Left lobe of liver (tissue), 2 donors: ENCODE data around the gene EFCAB14. TPM values are rescaled to one million over a fixed set of nuclear protein-coding genes. Genes with fewer than 3 reads are reported as not detected.
"Not testable (repeated sequence)": the region's sequence is repeated elsewhere in the genome, so short reads cannot be mapped to it uniquely, and the experiment has no call there.

ENCODE experiments used
- ATAC-seq: fragments of 200-7000 bp; cut with Tn5 transposase; one replicate; pipeline ENCODE4 v1.9.1; 2020; ENCODE audit warnings: mild to moderate bottlenecking, moderate library complexity
- DNase-seq: peaks from one replicate; pipeline ENCODE4 v3.0.0-alpha.2; 2020; ENCODE audit warnings: low spot score
- total RNA-seq: library from RNA; stranded (reverse); gene quantifications from one replicate; pipeline ENCODE4 v1.2.1, GENCODE V29; 2021
- donor health status: DM: no; HTN: no; CAD: no; lungs with moderate emphysema.
- donor health status: DM: no; HTN: yes; CAD: no.

Gene EFCAB14
- total RNA-seq, 1 donor from 2014 or later = 38.7 TPM

DNA sequence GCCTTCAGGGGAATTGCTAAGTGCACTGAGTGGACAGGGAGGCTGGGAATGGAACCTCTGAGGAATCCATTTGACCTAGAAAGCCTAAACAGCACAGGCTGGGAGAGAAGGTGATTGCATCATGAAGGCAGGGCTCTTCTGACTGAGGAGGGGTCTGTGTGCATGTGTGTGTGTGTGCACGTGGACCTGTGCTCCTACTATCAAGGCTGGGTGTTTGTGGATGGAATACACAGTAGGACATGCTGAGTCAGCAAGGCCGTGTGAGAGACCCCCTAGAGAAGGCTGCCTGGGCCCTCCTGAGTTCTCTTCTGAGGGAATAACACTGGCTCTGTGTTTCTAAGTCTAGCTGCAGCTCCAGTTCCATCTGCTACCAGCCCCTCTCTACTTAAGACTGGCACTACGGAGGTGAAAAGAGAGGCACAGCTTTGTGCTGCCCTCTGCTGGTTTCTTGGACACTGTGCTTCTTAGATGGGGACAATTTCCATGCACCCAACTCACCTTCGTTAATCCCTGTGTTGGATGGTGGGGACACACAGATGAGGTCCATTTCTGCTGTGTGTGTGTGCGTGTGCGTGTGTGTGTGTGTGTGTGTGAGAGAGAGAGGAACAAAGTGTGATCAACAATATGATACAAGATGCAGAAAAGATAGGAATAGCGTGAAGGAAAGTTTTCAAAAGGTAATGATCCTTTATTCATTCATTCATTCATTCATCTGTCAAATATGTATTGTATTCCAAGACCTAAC lies 6.2 kb upstream of the EFCAB14 start:
- peak; percentile 66 for DNase-seq
- ATAC-seq = peak; percentile 99

DNA sequence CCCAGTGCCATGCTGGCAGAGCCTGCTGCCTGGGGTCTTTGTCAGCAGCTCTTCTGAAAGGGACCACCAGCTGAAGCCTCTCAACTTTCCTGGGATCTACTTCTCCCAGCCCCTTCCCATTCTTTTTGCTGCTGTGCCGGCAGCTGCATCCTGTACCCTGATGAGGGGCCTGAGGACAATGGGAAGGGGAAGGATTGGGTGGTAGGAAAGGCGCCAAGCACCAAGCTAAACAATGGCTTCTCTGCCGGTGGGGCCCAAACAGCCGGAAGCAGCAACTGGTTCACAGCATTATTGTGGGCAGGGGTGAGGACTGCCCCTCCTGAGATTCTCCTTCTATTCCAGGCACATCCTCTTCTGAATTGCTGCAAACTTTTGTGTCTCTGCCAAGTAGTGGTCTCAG lies 5.0 kb upstream of the EFCAB14 start:
- ATAC-seq (no peak), DNase-seq (no peak)

- no peak for ATAC-seq
- no peak for DNase-seq
Observed at GRCh38 chr1:46721686-46722205, 2.8 kb upstream of the EFCAB14 start.

GRCh38 chr1:46721204-46721603 lies 2.3 kb upstream of the EFCAB14 start:
- ATAC-seq (no peak), DNase-seq (no peak)

DNA sequence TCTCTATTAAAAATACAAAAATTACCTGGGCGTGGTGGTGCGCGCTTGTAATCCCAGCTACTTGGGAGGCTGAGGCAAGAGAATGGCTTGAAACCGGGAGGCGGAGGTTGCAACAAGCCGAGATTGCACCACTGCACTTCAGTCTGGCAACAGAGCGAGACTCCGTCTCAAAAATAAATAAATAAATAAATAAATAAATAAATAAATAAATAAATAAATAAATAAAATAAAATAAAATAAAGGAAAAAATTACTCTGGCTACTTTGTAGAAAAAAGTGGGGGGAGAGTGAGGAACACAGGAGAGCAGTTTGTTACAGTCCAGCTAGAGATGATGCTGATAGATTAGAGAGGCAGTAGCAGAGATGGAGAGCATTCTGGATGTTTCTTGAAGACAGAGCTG lies 1.4 kb upstream of the EFCAB14 start:
- ATAC-seq, DNase-seq: not testable (repeated sequence)

DNA sequence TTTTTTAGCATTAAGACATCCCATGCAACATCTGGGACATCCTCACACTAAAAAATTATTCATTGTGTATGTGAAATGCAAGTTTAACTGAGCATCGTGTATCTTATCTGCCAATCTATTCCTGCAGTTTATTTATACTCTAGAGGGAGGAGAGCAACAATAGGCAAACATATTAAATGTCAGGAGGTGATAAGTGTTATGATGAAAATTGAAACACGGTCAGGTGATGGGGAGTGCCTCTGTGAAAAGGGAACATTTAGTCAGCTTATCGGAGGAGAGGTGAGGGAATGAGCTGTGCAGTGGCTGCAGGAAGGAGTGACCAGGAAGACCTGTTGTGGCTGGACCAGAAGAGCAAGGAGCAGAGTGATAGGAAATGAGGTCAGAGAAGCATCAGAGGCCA lies 775 bp upstream of the EFCAB14 start:
- DNase-seq (no peak), ATAC-seq (no peak)

DNA sequence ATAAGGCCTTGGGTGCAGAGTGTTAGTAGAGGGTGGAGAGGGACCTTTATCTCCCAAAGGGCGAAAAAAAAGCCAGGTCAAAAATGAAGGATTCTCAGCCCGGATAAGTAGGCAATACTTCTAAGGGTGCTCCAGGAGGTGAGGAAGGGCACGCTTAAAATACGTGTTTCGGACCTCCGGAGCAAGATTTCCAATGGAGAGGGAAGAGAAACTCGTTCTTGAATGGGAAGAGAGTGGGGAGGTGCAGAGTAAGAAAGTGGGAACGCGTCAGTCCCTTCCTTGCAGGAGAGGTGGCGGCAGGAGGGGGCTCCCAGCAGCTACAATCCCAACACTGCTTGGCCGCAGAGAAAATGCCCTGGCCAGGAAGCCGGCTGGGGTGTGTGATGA lies 581 bp downstream of the EFCAB14 start:
- DNase-seq (no peak), ATAC-seq (peak; percentile 10)

DNA sequence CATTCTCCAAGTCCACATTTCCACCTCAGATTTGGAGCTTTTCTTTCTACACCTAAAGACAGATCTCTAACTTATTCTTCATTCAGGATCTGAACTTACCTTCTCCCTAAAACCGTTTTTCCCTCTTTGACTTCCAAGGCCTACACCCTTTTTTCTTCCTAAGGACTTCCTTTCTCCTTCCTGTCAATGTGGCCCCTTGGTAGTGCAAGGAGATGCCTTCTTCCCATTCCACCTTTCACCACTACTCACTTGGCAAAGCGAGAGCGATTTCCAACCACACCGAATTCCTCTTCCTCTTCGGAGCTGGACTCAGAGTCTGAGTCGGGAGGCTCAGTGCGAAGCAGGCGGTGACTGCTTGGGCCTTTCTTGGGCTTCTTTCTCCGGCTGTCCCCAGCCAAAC lies 1.3 kb downstream of the EFCAB14 start:
- DNase-seq = no peak
- ATAC-seq = no peak

- no peak for ATAC-seq
- DNase-seq = no peak
Observed at GRCh38 chr1:46714976-46715375, 3.9 kb downstream of the EFCAB14 start.

DNA sequence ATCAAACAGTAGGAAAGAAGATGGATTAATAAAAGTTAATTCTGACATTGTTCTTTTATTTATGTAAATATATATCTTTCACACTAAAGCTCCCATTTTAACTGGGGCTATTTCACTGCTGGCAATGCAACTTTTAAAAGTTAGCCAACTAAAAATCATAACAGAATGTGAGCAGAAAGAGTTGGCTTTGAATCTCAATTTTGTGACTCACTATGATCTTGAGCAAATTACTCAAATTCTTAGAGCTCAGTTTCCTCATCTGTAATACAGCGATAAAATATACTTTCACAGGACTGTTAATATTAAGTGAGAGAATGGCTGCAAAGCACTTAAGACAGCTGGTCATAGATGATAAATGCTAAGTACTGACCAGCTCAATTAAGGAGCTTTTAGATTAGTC lies 10.8 kb downstream of the EFCAB14 start:
- DNase-seq = no peak
- ATAC-seq = no peak

DNA sequence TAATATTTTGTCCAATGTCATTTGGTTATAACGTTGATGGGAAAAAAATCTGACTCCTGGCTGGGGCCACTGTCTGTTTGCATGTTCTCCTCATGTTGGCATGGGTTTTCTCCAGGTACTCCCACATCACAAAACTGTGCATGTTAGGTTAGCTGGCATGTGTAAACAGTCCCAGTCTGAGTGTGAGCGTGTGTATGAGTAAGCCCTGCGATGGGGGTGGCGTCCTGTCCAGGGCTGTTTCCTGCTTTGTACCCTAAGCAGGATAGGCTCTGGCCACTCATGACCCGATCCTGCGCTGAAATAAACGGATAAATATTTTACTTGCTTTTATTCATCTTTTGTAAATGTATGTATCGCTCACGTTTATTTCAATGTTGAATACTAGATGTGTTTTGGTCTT lies 13.5 kb downstream of the EFCAB14 start:
- ATAC-seq (no peak), DNase-seq (no peak)

- ATAC-seq = no peak
Observed at GRCh38 chr1:46703927-46704641, 14.8 kb downstream of the EFCAB14 start.

GRCh38 chr1:46699666-46700065 lies 19.2 kb downstream of the EFCAB14 start:
- no peak for DNase-seq
- no peak for ATAC-seq

More at GRCh38 chr1:46703927-46704641, 14.8 kb downstream of the EFCAB14 start:
- DNase-seq = no peak

DNA sequence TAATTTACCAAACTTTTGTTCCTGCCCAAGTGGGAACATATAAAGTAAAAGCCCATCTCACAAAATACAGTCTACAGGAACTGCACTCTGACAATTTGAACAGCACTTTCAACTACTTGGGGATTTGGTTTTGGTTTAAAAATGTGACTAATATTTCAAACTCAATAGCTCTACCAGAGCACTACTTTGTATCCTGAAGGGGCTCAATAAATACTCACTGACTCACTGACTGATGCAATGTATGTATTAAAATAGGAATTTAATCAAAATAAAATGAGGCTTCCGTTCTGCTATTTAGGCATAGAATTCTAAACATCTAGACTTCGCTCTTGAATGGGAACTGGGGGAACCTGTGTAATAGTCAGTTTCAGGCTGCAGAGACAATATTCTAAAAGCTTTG lies 21.9 kb downstream of the EFCAB14 start:
- ATAC-seq (no peak), DNase-seq (no peak)

DNA sequence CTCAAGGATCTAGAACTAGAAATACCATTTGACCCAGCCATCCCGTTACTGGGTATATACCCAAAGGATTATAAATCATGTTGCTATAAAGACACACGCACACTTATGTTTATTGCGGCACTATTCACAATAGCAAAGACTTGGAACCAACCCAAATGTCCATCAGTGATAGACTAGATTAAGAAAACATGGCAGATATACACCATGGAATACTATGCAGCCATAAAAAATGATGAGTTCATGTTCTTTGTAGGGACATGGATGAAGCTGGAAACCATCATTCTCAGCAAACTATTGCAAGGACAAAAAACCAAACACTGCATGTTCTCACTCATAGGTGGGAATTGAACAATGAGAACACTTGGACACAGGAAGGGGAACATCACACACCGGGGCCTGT lies 24.2 kb downstream of the EFCAB14 start:
- not testable (repeated sequence) for ATAC-seq, DNase-seq

DNA sequence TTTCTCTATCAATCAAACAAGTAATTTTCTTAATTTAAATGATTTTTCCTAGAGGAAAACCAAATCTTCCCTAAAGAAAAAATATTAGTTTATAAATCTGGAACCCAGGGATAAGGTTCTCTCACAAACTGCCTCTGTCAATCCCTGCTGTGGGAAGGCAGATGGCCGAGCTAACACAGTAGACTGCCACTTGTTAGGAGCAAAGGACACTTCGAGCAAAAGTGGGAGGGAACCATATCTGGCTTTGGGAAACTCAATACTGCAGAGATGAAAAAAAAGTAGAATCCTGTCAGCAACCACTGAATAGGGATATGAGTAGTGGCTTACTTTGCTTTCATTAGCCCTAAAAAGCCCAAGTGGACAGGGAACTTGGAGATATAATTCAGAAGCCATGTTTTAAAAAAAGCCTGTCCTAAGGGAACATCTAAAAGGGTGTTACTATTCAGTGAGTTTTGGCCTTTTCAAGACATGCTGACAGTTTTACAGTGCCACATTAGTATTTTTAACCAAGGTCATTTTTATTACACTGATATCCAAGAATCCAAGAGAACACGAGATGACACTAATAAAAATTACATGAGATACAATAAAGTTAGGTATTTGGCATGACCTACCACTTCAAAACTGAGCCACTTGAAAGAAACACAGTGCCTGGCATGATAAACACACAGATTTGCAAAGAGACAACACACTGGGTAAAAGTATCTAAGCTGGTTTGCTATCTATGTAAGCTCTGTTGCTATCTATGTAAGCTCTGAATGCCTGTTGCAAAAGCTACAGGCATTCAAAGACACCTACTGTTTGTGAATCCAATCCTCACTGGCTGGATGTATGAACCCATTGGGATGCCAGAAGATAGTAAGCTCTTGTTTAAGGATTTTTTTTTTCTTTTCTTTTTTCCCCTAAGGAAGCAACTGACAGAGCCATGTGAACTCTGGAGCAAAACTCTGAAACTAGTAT lies 25.8 kb downstream of the EFCAB14 start:
- ATAC-seq (no peak), DNase-seq (no peak)

- no peak for ATAC-seq
- no peak for DNase-seq
Observed at GRCh38 chr1:46691997-46692790, 26.7 kb downstream of the EFCAB14 start.

GRCh38 chr1:46690931-46691421 lies 27.9 kb downstream of the EFCAB14 start:
- ATAC-seq (no peak), DNase-seq (no peak)

DNA sequence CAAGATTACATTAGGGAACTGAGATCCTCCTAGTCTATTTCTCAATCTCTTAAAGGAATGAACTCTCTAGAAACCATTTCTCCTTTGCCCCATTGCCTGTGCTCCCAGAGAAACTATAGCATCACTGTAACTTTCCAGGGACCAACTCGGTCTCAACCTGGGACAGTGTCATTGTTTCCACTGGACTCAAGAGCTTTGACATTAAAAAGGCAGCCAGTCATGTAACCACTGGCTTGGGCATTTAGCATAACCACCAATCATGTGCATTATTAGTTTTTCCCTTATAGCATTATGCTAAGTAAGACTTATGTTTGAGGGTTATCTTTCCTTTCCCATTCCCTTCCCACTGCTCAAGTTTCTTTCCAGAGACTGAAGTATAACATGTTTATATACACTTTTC lies 29.0 kb downstream of the EFCAB14 start:
- ATAC-seq = no peak

GRCh38 chr1:46689356-46689755 lies 29.6 kb downstream of the EFCAB14 start:
- DNase-seq = no peak
- ATAC-seq = no peak

More for the DNA sequence above, 29.0 kb downstream of the EFCAB14 start:
- no peak for DNase-seq
